PC-3 (cell line): ENCODE measurements around the gene DNAJC11. TPM values are rescaled to one million over a fixed set of nuclear protein-coding genes. Genes with fewer than 3 reads are reported as not detected.

Source experiments
- ATAC-seq: fragments of 200-7000 bp; cut with Tn5 transposase; 2 replicates; pipeline ENCODE4 v1.9.1; 2020; ENCODE audit warnings: mild to moderate bottlenecking, moderate library complexity
- BruUV-seq: library from RNA; stranded (reverse); fragments of 400-500 nt; replicated peaks from 2 replicates; lab custom pipeline; 2021; lab: Mats Ljungman, UMichigan
- CTCF ChIA-PET: fragments of 300-600 bp; sonication (Branson Sonifier 250); formaldehyde crosslinking; loops from one replicate; lab custom pipeline; 2022; ENCODE audit warnings: antibody characterized with exemption; lab: Charles Lee
- POLR2A ChIA-PET: fragments of 300-600 bp; sonication (Branson Sonifier 250); formaldehyde crosslinking; loops from one replicate; lab custom pipeline; 2022; ENCODE audit warnings: antibody characterized with exemption; ENCODE audit not compliant: unreplicated experiment; lab: Charles Lee
- DNase-seq: peaks from one replicate; pipeline ENCODE4 v3.0.0-alpha.2; 2015
- H2AFZ ChIP-seq: fragments of 300-600 bp; sonication (generic); 2 replicates; pipeline ENCODE4 v1.6.0; 2016; ENCODE audit warnings: antibody characterized with exemption, low read length
- H3F3A ChIP-seq: fragments of 300-600 bp; sonication (generic); one replicate; pipeline ENCODE4 v1.6.0; 2017; ENCODE audit warnings: antibody characterized with exemption, low read length, control low read depth, mild to moderate bottlenecking; ENCODE audit not compliant: unreplicated experiment
- H3K27ac ChIP-seq: fragments of 300-600 bp; sonication (generic); 2 replicates; pipeline ENCODE4 v1.5.1; 2016; ENCODE audit warnings: mild to moderate bottlenecking, low read length
- H3K27me3 ChIP-seq: fragments of 300-600 bp; sonication (generic); 2 replicates; pipeline ENCODE4 v1.6.1; 2016; ENCODE audit warnings: low read length, mixed read lengths
- H3K36me3 ChIP-seq: fragments of 300-600 bp; sonication (generic); 2 replicates; pipeline ENCODE4 v1.6.1; 2016; ENCODE audit warnings: low read depth, mixed run types, low read length, mixed read lengths
- H3K4me1 ChIP-seq: fragments of 300-600 bp; sonication (generic); 2 replicates; pipeline ENCODE4 v1.5.1; 2016; ENCODE audit warnings: low read length; ENCODE audit not compliant: insufficient read depth
- H3K4me2 ChIP-seq: fragments of 300-600 bp; sonication (generic); 2 replicates; pipeline ENCODE4 v1.6.0; 2016; ENCODE audit warnings: low read length
- H3K4me3 ChIP-seq: fragments of 300-600 bp; sonication (generic); 2 replicates; pipeline ENCODE4 v1.5.1; 2016; ENCODE audit warnings: mild to moderate bottlenecking, low read length, mixed read lengths
- H3K79me2 ChIP-seq: fragments of 300-600 bp; sonication (generic); 2 replicates; pipeline ENCODE4 v1.6.1; 2017; ENCODE audit warnings: low read length, mixed read lengths
- H3K9ac ChIP-seq: fragments of 300-600 bp; sonication (generic); 2 replicates; pipeline ENCODE4 v1.6.0; 2016; ENCODE audit warnings: mild to moderate bottlenecking, low read length
- H3K9me2 ChIP-seq: fragments of 300-600 bp; sonication (generic); replicated peaks from 2 replicates; pipeline ENCODE4 v1.6.1; 2016; ENCODE audit warnings: mixed run types, low read length, mixed read lengths
- H3K9me3 ChIP-seq: fragments of 300-600 bp; sonication (generic); 2 replicates; pipeline ENCODE4 v1.6.1; 2016; ENCODE audit warnings: low read length, mixed read lengths
- H4K20me1 ChIP-seq: fragments of 300-600 bp; sonication (generic); 2 replicates; pipeline ENCODE4 v1.6.1; 2016; ENCODE audit warnings: low read length, mixed read lengths
- CTCF ChIP-seq: fragments of 300-600 bp; sonication (generic); conservative IDR thresholded peaks from 2 replicates; pipeline ENCODE4 v1.5.1; 2017; ENCODE audit warnings: antibody characterized with exemption, low read depth, mild to moderate bottlenecking, low read length
- EZH2 ChIP-seq: fragments of 300-600 bp; sonication (generic); IDR thresholded peaks from one replicate; pipeline ENCODE4 v1.6.1; 2017; ENCODE audit warnings: antibody characterized with exemption, mild to moderate bottlenecking, low read length; ENCODE audit not compliant: unreplicated experiment
- EZH2phosphoT487 ChIP-seq: fragments of 300-600 bp; sonication (generic); IDR thresholded peaks from 2 replicates; pipeline ENCODE4 v1.6.1; 2018; ENCODE audit warnings: mild to moderate bottlenecking, antibody characterized with exemption, low read length, borderline replicate concordance
- intact Hi-C: fragments of 100-400 bp; cut with micrococcal nuclease; formaldehyde crosslinking; loops from 2 replicates; pipeline ENCODE4 v1.9.0; 2023
- total RNA-seq: library from RNA; depleted of rRNA; stranded (reverse); fragments of >200 nt; gene quantifications from 2 replicates; pipeline ENCODE4 v1.2.3, GENCODE V29; 2014

Gene DNAJC11
- total RNA-seq, 1 experiment from 2014 or later: 105 TPM

GRCh38 chr1:6732942-6733341 lies 31.3 kb upstream of the DNAJC11 start:
- intact Hi-C loops: no loop called here
- no peak overlapping the region for H3K9ac ChIP-seq
- no peaks in the 10 kb centered on the region for H3K9me3 ChIP-seq
- H3F3A ChIP-seq: no peaks in the 10 kb centered on the region
- CTCF ChIA-PET: no interaction called here
- H3K4me1 ChIP-seq: no peaks in the 10 kb centered on the region
- H3K36me3 ChIP-seq: no peaks in the 10 kb centered on the region
- H3K79me2 ChIP-seq: no peaks in the 10 kb centered on the region
- TF ChIP-seq CTCF (no peak), EZH2phosphoT487 (no peak), EZH2 (no peak)
- no peak overlapping the region for H3K27ac ChIP-seq
- BruUV-seq: no TSS peak
- POLR2A ChIA-PET: interaction anchor here (0.6 kb wide), 1 partner anchor 37 kb away, joined by 3 read pairs; no protein-coding TSS in a partner anchor
- H2AFZ ChIP-seq: no peak overlapping the region
- DNase-seq (no peak), ATAC-seq (no peak)
- H3K4me2 ChIP-seq: no peak overlapping the region
- no peak overlapping the region for H3K4me3 ChIP-seq
- H3K9me2 ChIP-seq: no peaks in the 10 kb centered on the region
- H3K27me3 ChIP-seq: peaks cover 12% of the 10 kb centered on the region; the same call in 1 of the 2 replicates
- H4K20me1 ChIP-seq: no peaks in the 10 kb centered on the region

- POLR2A ChIA-PET: no interaction called here
- TF ChIP-seq EZH2phosphoT487 (no peak), CTCF (no peak), EZH2 (no peak)
These were observed 30.3 kb upstream of the DNAJC11 start for GRCh38 chr1:6731905-6732304.

GRCh38 chr1:6730880-6731279 lies 29.3 kb upstream of the DNAJC11 start:
- BruUV-seq: no TSS peak
- H3K27me3 ChIP-seq: peaks cover 12% of the 10 kb centered on the region; the same call in 1 of the 2 replicates
- no peak for ATAC-seq
- DNase-seq: no peak
- no peaks in the 10 kb centered on the region for H3K4me1 ChIP-seq
- H3K9me2 ChIP-seq: no peaks in the 10 kb centered on the region
- no peak overlapping the region for H2AFZ ChIP-seq
- no peaks in the 10 kb centered on the region for H3K9me3 ChIP-seq
- H3K36me3 ChIP-seq: no peaks in the 10 kb centered on the region
- no peaks in the 10 kb centered on the region for H3F3A ChIP-seq
- H3K79me2 ChIP-seq: no peaks in the 10 kb centered on the region
- no peaks in the 10 kb centered on the region for H4K20me1 ChIP-seq
- H3K27ac ChIP-seq: no peak overlapping the region
- H3K4me3 ChIP-seq: no peak overlapping the region
- POLR2A ChIA-PET: no interaction called here
- no peak overlapping the region for H3K4me2 ChIP-seq
- H3K9ac ChIP-seq: no peak overlapping the region
- TF ChIP-seq CTCF (no peak), EZH2phosphoT487 (no peak), EZH2 (no peak)
- CTCF ChIA-PET: no interaction called here
- intact Hi-C loops: no loop called here

More at GRCh38 chr1:6731905-6732304, 30.3 kb upstream of the DNAJC11 start:
- Histone ChIP-seq H3K9ac (no peak overlapping the region), H3K4me3 (no peak overlapping the region), H3K4me1 (no peaks in the 10 kb centered on the region), H3F3A (no peaks in the 10 kb centered on the region), H3K27ac (no peak overlapping the region), H4K20me1 (no peaks in the 10 kb centered on the region), H3K9me2 (no peaks in the 10 kb centered on the region), H3K79me2 (no peaks in the 10 kb centered on the region), H3K36me3 (no peaks in the 10 kb centered on the region), H2AFZ (no peak overlapping the region), H3K9me3 (no peaks in the 10 kb centered on the region), H3K27me3 (peaks cover 12% of the 10 kb centered on the region; the same call in 1 of the 2 replicates), H3K4me2 (no peak overlapping the region)
- CTCF ChIA-PET: no interaction called here
- no peak for DNase-seq
- BruUV-seq: no TSS peak
- no peak for ATAC-seq
- intact Hi-C loops: no loop called here
